ENCODE data around the gene PBX4.

DNA sequence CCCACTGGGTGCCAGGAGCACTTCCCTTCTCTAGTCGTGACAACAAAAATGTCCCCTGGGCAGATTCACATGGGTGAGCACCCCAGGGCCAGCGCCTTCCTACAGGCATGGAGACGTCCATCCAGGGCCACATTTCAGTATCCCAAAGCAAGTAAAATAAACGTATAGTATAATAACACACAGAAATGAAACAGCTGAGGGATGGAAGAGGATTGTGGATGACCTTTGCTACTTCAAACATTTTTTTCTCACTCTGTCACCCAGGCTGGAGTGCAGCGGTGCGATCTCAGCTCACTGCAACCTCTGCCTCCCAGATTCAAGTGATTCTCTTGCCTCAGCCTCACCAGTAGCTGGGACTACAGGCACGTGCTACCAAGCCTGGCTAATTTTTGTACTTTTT, 52.2 kb downstream of the PBX4 start:
- TF ChIP-seq CTCF (IDR thresholded peaks at IDR 0.05; ENCODE audit: low read depth, low read length) (no peak), POLR2A (IDR thresholded peaks at IDR 0.05; ENCODE audit: extremely low read depth, insufficient read length) (no peak)
- TF ChIP-seq, protein P1, sequence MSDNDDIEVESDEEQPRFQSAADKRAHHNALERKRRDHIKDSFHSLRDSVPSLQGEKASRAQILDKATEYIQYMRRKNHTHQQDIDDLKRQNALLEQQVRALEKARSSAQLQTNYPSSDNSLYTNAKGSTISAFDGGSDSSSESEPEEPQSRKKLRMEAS (IDR thresholded peaks at IDR 0.05; ENCODE audit: low read depth, low read length), result no peak

Measured in NB4 (cell line).